DND-41 (cell line): ENCODE data around the gene CHN2.

Source experiments
- EZH2 ChIP-seq: IDR thresholded peaks from 3 replicates; pipeline ENCODE4 v1.6.1; 2012; ENCODE audit warnings: borderline replicate concordance, low read depth, mild to moderate bottlenecking, moderate library complexity, low read length, inconsistent platforms; ENCODE audit not compliant: severe bottlenecking
- TF ChIP-seq, protein P1 (sequence below): IDR thresholded peaks from 2 replicates; pipeline ENCODE4 v1.5.1; 2012; ENCODE audit warnings: borderline replicate concordance, low read length, moderate library complexity, mild to moderate bottlenecking; ENCODE audit not compliant: poor library complexity, severe bottlenecking; ENCODE audit errors: extremely low read depth

DNA sequence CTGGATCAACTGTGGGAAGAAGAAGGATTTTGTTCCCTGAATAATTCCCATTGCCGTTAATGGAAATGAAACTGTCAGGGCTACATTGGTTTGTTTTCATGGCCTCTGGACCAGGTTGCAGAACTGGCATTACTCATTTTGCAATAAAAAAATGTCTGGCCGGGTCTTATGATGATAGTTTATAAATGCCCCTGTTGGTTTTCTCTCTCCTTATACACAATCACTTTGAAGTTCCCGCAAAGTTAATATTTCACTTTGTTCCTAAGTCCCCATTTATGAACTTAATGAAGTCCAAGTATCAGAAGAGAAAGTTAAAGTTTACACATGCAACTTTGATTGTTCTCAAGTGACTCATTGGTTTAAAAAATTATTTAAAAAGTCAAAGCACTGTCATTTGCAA, 218.3 kb downstream of the CHN2 start:
- TF ChIP-seq, protein P1, sequence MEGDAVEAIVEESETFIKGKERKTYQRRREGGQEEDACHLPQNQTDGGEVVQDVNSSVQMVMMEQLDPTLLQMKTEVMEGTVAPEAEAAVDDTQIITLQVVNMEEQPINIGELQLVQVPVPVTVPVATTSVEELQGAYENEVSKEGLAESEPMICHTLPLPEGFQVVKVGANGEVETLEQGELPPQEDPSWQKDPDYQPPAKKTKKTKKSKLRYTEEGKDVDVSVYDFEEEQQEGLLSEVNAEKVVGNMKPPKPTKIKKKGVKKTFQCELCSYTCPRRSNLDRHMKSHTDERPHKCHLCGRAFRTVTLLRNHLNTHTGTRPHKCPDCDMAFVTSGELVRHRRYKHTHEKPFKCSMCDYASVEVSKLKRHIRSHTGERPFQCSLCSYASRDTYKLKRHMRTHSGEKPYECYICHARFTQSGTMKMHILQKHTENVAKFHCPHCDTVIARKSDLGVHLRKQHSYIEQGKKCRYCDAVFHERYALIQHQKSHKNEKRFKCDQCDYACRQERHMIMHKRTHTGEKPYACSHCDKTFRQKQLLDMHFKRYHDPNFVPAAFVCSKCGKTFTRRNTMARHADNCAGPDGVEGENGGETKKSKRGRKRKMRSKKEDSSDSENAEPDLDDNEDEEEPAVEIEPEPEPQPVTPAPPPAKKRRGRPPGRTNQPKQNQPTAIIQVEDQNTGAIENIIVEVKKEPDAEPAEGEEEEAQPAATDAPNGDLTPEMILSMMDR = no peak
- TF ChIP-seq EZH2 = no peak
